ENCODE results near the gene KLHL21.

GRCh38 chr1:6546326-6546725 is 56.3 kb downstream of the KLHL21 start:
- no peak for TF ChIP-seq GATA2 (IDR thresholded peaks at IDR 0.05; ENCODE audit: low read depth, low read length)
- no peak for TF ChIP-seq GATA3 (IDR thresholded peaks at IDR 0.05; ENCODE audit: low read depth, low read length)
